ENCODE results near the gene IHH. TPM values are rescaled to one million over a fixed set of nuclear protein-coding genes. Genes with fewer than 3 reads are reported as not detected.

The IHH gene
- total RNA-seq, result not detected
- 0.04 TPM for polyA plus RNA-seq (2013, experiment 1 of 2)
- 0.05 TPM for polyA plus RNA-seq (2013, experiment 2 of 2)
- total RNA-seq, result 0 to 0.43 (median 0.07) reads per million in 172 experiments

DNA sequence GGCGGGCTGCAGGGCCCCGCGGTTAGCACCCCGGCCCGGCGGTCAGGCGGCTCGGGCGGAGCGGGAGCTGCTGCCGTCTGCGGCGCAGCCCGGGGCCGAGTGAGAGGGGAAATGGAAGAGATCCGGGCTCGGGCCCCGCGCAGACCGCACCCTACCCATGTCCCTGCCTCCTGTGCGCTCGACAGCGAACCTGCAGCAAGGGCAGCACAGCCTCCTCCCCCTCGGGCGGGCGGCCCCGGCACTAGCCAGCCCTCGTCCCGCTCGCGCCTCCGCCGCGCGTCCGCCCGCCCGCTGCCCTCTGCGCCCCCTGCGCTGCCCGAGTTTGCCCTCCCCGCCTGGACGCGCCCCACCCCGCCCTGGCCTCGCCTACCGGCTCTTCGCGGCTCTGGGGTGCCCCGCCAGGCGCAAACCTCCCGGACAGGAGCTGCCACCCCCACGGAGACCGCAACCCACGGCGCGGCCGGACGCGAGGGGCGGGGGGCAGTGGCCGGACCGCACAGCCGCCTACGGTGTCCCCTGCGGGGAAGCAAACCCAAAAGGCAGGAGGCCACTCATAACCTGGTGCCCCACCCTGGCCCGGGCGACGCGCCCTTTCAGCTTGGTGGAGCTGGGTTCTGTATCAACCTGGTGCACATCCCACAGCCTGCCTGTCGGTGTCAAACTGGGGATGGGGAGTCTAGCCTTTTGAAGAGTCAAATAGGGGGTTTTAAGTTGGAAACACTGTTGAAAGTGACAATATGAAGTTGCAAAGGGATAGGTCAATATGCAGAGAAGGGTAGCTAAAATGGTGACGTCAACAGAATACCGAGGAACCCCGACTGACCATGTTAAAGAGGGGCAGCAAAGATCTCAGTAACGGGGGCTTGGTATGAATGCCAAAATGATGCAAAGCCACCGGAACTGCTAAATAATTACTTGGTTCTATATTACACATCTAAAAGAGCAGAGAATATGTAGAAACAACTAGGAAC lies at the start of gene IHH:
IHH (minus strand) TSS at position 101 of the 971 bp plus-strand sequence. CDS start 454 bp downstream, outside the sequence.
- ATAC-seq (ENCODE audit: poor library complexity) (no peak), DNase-seq (peak in 3 of 14 experiments; percentile 1 to 25 (median 24))
- H3K27ac ChIP-seq (ENCODE audit: low read depth in 1 of 2, low read length in 2 of 2), result no peak within 1 kb of the TSS
- Mint-ChIP-seq H3K9me3 (no peaks in the 10 kb centered on the region), H3K36me3 (ENCODE audit: low read depth) (no peaks in the 10 kb centered on the region), H3K4me1 (ENCODE audit: low read depth) (peaks cover 20% of the 10 kb centered on the region), H3K27me3 (peaks cover 77% of the 10 kb centered on the region), H3K4me3 (peak within 1 kb of the TSS; percentile 67), H3K27ac (no peak within 1 kb of the TSS)
- H3K9me3 ChIP-seq (ENCODE audit: control insufficient read depth in 1 of 2, insufficient read depth in 1 of 2, low read length in 2 of 2), result peaks cover 0 to 36% of the 10 kb centered on the region in 2 experiments
- ChIA-PET POLR2A (no interaction called here), CTCF (no interaction called here)
- H3K36me3 ChIP-seq (ENCODE audit: insufficient read depth, low read length), result no peaks in the 10 kb centered on the region
- H3K27me3 ChIP-seq (ENCODE audit: control insufficient read depth in 1 of 2, insufficient read depth in 2 of 2, low read length in 2 of 2), result peaks cover 57 to 67% of the 10 kb centered on the region in 2 experiments
- intact Hi-C loops (cut with DNase I, micrococcal nuclease), result no loop called here
- H3K4me1 ChIP-seq (ENCODE audit: insufficient read depth, low read length), result peaks cover 38% of the 10 kb centered on the region
- no peak within 1 kb of the TSS for H3K4me3 ChIP-seq (ENCODE audit: low read length)
- TF ChIP-seq CTCF (IDR thresholded peaks at IDR 0.05), result no peak

DNA sequence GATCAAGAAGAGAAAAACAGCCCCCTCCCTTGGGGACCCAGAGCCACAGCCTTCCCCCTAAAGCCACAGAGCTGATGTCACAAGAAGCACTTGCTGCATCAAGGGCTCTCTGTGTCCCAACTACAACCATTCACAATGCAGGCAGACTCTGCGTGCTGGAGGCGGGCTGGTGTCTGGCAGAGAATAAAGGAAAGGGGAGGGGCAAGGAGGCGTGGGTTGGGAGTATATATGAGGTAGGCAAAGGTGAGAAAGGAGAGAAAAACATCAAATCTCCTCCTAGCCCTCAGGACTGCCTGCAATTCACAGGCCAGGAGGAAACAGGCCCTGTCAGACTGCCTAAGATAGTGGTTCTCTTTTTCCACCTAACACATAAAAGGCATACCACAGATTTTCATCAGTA lies 48.8 kb upstream of the IHH start:
- Histone ChIP-seq H3K4me1 (ENCODE audit: insufficient read depth, low read length) (peaks cover 5% of the 10 kb centered on the region), H3K9me3 (ENCODE audit: control insufficient read depth in 1 of 2, insufficient read depth in 1 of 2, low read length in 2 of 2) (no peaks in the 10 kb centered on the region), H3K27me3 (ENCODE audit: control insufficient read depth in 1 of 2, insufficient read depth in 2 of 2, low read length in 2 of 2) (no peaks in the 10 kb centered on the region), H3K36me3 (ENCODE audit: insufficient read depth, low read length) (no peaks in the 10 kb centered on the region), H3K4me3 (ENCODE audit: low read length) (no peak overlapping the region), H3K27ac (ENCODE audit: low read depth in 1 of 2, low read length in 2 of 2) (no peak overlapping the region)
- TF ChIP-seq CTCF (IDR thresholded peaks at IDR 0.05), result no peak
- H3K4me1 Mint-ChIP-seq (ENCODE audit: low read depth), result peaks cover 30% of the 10 kb centered on the region
- H3K27ac Mint-ChIP-seq, result peak overlapping the region; percentile 40
- no peaks in the 10 kb centered on the region for H3K9me3 Mint-ChIP-seq
- DNase-seq (peak in 12 of 14 experiments; percentile 4 to 62 (median 32)), ATAC-seq (ENCODE audit: poor library complexity) (peak; percentile 93)
- CTCF ChIA-PET, result no interaction called here
- H3K36me3 Mint-ChIP-seq (ENCODE audit: low read depth), result peaks cover 10% of the 10 kb centered on the region
- no peaks in the 10 kb centered on the region for H3K27me3 Mint-ChIP-seq
- POLR2A ChIA-PET, result interaction anchor here (0.7 kb wide), 1 partner anchor 17 kb away, joined by 4 read pairs; no protein-coding TSS in a partner anchor
- no peak overlapping the region for H3K4me3 Mint-ChIP-seq
- intact Hi-C loops (cut with DNase I, micrococcal nuclease), result no loop called here

GRCh38 chr2:219107758-219108157 lies 47.0 kb upstream of the IHH start:
- DNase-seq (no peak), ATAC-seq (ENCODE audit: poor library complexity) (no peak)
- Mint-ChIP-seq H3K27ac (no peak overlapping the region), H3K9me3 (no peaks in the 10 kb centered on the region), H3K4me3 (no peak overlapping the region), H3K4me1 (ENCODE audit: low read depth) (peaks cover 35% of the 10 kb centered on the region), H3K27me3 (no peaks in the 10 kb centered on the region), H3K36me3 (ENCODE audit: low read depth) (peaks cover 10% of the 10 kb centered on the region)
- no peak overlapping the region for H3K27ac ChIP-seq (ENCODE audit: low read depth in 1 of 2, low read length in 2 of 2)
- TF ChIP-seq CTCF (IDR thresholded peaks at IDR 0.05), result no peak
- POLR2A ChIA-PET, result no interaction called here
- no peaks in the 10 kb centered on the region for H3K9me3 ChIP-seq (ENCODE audit: control insufficient read depth in 1 of 2, insufficient read depth in 1 of 2, low read length in 2 of 2)
- no peak overlapping the region for H3K4me3 ChIP-seq (ENCODE audit: low read length)
- H3K27me3 ChIP-seq (ENCODE audit: control insufficient read depth in 1 of 2, insufficient read depth in 2 of 2, low read length in 2 of 2), result no peaks in the 10 kb centered on the region
- H3K4me1 ChIP-seq (ENCODE audit: insufficient read depth, low read length), result peaks cover 5% of the 10 kb centered on the region
- no peaks in the 10 kb centered on the region for H3K36me3 ChIP-seq (ENCODE audit: insufficient read depth, low read length)
- intact Hi-C loops (cut with DNase I, micrococcal nuclease), result no loop called here
- CTCF ChIA-PET, result no interaction called here
